GM19193 (cell line): Measurements from ENCODE around the gene FRY.

Source experiments
- POLR2A ChIP-seq: IDR thresholded peaks from 4 replicates; pipeline ENCODE4 v1.6.1; 2011; ENCODE audit not compliant: insufficient read depth, insufficient read length; ENCODE audit errors: extremely low read depth

FRY gene

DNA sequence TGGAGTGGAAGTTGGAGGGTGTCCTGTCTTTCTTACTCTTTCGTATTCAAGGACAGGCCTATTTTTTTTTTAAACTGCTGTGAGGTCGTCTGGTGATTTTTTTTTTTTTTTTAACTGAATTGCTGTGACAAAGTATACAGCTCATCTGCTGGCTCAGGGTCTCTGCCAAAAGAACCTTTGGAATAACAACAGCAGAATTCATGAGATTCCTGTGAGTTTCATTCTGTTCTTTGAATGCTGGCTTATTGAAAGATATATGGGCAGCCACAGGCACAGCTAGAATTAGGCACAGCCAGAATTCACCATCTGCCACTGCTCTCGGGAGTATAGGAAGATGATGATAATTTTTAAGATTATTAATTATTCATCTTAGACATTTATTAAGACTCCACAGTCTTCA is 21.4 kb upstream of the FRY start:
- TF ChIP-seq POLR2A, result no peak

GRCh38 chr13:32011971-32012370 is 19.6 kb upstream of the FRY start:
- no peak for TF ChIP-seq POLR2A

- no peak for TF ChIP-seq POLR2A
Measured at GRCh38 chr13:32013181-32013580, 18.4 kb upstream of the FRY start.

DNA sequence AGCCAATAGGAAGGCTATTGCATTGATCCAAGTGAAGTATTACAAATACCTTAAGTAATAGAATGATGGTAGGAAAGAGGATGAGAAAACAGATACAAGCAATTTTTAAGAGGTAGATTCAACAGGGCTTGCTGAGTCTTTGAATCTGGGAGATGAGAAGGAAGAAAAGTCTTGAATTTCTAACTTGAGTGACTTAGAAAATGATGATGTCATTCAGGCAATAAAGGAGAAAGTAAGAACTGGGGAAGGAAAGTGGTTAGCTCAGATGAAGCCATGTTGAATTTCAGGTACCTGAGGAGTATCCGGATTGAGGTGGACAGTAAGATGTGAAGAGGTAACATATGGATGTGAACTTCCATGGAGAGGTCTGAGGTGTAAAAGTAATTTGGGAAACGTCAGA is 15.5 kb upstream of the FRY start:
- no peak for TF ChIP-seq POLR2A

DNA sequence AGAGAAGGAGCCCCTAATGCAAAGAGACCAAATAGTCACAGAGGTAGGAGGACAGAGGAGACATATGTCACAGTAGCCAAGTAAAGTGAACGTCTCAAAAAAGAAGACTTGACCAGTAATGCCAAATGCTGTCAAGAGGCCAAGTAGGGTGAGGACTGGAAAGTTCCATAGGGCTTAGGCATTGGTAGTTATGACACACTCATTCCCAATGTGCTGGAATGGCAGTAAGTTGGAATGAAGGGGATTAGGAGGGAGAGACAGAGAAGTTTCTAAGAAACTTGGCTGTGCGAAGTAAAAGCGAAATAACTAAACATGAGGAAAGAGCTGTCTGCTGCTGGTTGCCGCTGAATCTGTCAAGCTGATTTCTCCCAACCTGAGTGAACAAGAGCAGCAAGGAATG is 14.9 kb upstream of the FRY start:
- no peak for TF ChIP-seq POLR2A

DNA sequence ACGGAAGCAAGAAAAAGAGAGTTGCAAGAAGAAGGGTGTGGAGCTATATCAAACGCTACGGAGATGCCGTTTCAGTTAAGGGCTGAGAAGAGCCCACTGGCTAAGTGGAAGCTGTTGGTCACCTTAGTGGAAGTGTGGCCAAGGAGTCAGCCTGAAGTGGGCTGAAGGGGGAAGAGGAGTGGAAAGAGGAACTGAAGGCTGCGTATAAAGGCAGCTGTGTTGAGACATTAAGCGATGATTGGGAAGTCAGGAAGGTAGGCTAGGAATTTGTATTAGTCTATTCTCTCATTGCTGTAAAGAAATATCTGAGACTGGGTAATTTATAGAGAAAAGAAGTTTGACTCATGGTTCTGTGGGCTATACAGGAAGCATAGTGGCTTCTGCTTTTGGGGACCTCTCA is 14.1 kb upstream of the FRY start:
- TF ChIP-seq POLR2A, result no peak

- no peak for TF ChIP-seq POLR2A
Measured at GRCh38 chr13:32019612-32020233, 11.9 kb upstream of the FRY start.

GRCh38 chr13:32021785-32022184 is 9.8 kb upstream of the FRY start:
- TF ChIP-seq POLR2A, result no peak

DNA sequence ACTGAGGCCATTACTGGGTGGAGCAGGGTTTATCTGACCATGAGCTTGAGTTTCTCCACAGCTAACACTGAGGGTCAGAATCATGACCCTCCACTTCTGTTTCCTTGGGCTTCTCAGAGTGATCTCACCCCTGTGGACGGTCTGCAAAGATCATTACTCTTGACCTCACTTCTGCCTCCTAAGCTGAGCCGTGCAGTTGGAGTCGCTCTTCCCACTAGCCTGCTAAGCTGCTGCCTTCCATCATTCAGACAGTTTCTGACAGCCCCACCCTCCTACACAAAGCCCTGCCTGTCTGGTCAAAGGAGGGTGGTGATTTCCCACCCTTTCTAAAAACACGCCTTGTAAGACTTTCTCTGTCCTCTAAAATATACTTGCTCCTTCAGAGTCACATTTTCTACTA is 9.3 kb upstream of the FRY start:
- no peak for TF ChIP-seq POLR2A

DNA sequence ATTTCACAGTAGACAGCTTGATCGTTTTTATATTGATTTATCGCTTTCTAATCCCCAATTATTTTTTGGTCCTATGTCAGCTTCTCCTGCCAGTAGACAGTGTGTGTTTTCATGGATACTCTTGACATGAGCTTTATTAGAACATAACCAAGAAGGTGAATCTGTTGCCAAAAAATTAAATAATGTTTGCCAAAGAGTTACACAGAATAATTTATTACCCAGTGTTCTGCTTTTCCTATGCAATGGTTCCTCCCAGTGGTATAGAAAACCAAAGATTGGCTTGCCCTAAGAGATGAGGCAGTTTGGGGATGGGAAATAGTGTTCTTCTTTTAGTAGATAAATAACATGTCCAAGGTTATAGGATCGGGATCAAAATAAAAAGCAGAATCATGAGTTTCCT is 8.5 kb upstream of the FRY start:
- TF ChIP-seq POLR2A, result no peak

GRCh38 chr13:32023698-32024097 is 7.9 kb upstream of the FRY start:
- TF ChIP-seq POLR2A, result no peak

DNA sequence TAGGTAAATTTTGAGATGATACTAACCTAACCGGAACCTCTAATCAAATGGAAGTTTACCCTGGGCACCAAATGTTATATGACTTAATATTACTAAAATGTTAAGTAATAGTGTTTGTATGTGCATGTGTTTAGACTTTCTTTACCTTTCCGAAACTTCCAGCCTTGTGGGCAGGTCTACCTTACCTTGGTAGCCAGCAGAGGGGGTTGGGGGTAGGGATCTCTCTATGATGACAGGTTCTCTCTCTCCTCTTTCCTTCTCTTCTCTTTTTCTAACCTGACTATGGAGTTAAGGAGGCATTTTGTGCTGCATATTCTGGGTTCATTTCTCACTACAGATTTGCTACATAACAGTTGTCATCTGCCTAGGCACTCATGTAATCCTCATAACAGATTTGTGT is 6.8 kb upstream of the FRY start:
- no peak for TF ChIP-seq POLR2A

DNA sequence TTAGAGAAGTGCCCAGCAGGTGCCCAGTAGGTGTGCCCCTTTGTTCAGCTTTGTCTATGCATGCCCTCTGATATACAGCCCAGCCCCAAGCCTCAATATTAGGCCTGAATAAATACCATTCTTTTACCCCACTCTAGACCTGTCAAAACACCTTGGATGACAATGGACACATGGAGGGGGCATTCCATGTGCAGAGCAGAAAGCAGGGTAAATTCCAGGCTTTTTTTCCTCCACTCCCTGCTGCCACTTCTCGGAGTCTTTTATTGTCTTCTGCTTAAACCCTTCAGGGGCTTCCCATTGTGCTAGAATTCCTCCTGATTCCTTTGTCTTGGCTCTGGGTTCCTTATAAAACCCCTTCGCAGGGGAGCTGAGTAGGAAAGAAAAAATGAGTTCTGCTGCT is 5.8 kb upstream of the FRY start:
- no peak for TF ChIP-seq POLR2A

- no peak for TF ChIP-seq POLR2A
Measured at GRCh38 chr13:32026623-32027022, 5.0 kb upstream of the FRY start.

DNA sequence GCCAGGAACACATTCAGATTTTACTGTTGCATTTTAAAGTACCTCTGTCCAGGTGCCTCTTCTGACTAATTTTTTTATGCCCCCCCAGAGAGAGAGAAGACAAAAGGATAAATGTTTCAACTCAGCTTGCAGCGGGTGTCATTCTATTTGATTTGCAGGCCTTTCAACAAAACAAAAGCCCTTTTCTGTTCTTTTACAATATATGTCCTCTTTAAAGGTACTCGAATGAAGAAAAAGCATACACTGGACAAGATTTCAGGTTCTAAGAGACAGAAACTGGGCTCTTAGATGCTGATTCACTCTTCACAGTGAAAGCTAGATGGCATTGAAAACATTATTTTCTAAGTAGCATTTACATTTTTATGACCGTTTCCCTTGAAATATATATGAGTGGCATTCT is 2.9 kb upstream of the FRY start:
- TF ChIP-seq POLR2A, result no peak

- no peak for TF ChIP-seq POLR2A
Measured at GRCh38 chr13:32029684-32030083, 1.9 kb upstream of the FRY start.

- TF ChIP-seq POLR2A, result no peak
Measured at GRCh38 chr13:32031815-32032370, 319 bp downstream of the FRY start.
